ENCODE results near the gene OR9G4.

GRCh38 chr11:56764976-56765375 lies 16.5 kb upstream of the OR9G4 start:
- TF ChIP-seq CTCF (IDR thresholded peaks at IDR 0.05; ENCODE audit: low read length), result no peak
- no peak for TF ChIP-seq EZH2 (IDR thresholded peaks at IDR 0.05; ENCODE audit: borderline replicate concordance, low read length)

Measured in OCI-LY1 (cell line).